HL-60/S4 treated with phorbol 12-myristate 13-acetate at 8.2 ng/mL for 4 days and 3 days (cell line): ENCODE measurements around the gene EML1.

Experiments used
- in situ Hi-C: fragments of 300-500 bp; cut with MboI; formaldehyde crosslinking; loops from 2 replicates; pipeline ENCODE4 v1.15.0; 2022; ENCODE audit warnings: low sequenced_read_pairs

EML1 gene

DNA sequence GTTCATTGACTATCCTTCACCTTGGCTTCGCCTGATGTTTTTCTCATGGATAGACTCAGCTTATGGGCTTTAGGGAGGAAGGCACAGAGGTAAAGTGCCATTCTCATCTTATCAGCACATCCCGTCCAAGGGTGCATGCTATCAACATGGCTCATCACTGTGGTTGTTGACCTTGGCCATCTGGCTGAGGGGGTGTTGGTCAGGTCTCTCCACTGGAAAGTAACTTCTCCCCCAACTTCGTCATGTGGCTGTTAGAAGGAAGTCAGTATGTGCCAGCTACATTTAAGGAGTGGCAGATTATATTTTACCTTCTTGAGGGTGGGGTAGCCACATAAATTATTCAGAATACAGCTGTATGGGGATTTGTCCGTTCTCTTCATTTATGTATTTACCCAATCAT lies 68.9 kb downstream of the EML1 start:
- in situ Hi-C loops, result no loop called here

- in situ Hi-C loops, result no loop called here
Measured at GRCh38 chr14:99863059-99863458, 69.8 kb downstream of the EML1 start.

DNA sequence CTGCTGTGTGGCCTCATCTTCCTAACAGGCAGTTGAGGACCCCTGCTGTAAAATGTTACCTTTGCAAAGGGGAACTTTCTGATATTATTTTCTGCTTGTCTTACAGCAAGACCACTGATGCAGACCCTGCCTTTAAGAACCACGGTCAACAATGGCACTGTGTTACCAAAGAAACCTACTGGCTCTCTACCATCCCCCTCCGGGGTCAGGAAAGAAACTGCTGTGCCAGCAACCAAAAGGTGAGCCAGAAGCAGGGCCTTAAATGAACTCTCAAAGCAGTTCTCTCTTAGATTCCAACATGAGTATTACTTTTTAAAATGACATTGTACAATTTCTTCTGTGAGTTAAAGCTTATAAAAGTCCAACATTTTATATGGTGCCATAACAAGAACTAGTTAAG lies 72.2 kb downstream of the EML1 start:
- in situ Hi-C loops, result no loop called here

DNA sequence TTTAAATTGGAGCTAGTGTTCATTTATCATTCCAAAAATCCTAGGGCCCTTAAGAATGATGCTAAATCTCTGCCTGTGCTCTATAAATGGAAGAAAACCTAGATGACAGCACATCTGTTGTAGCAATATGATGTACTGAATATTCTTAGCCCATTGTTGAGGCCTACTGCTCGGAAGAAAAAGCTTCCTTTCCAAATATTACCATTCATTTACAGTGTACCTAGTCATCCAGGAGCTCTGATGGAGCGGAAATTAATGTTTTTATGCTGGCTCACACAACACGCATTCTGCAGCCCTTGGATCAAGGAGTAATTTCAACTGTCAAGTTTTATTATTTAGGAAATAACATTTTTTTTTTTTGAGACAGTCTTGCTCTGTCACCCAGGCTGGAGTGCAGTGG lies 77.4 kb downstream of the EML1 start:
- in situ Hi-C loops, result no loop called here

GRCh38 chr14:99871771-99872170 lies 78.6 kb downstream of the EML1 start:
- in situ Hi-C loops, result no loop called here

GRCh38 chr14:99872786-99873440 lies 79.7 kb downstream of the EML1 start:
- in situ Hi-C loops, result no loop called here

DNA sequence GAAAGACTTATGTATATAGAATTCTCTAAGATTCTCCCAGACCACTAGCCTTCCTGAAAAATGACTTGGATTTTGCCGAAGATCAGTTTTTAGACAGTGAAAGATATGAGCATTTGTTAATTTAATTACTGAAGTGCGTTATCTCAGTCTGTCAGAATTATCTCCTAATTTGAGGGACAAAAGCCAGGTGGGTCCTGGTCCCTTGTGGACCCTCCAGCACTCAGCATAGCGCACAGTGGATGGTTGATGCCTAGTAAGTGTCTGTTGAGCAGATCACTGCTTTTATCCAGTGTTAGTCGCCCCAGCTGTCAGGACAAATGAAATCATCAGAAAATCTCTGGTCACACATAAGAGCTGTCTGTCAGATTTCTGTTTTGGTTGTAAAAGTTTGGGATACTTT lies 80.4 kb downstream of the EML1 start:
- in situ Hi-C loops, result no loop called here

DNA sequence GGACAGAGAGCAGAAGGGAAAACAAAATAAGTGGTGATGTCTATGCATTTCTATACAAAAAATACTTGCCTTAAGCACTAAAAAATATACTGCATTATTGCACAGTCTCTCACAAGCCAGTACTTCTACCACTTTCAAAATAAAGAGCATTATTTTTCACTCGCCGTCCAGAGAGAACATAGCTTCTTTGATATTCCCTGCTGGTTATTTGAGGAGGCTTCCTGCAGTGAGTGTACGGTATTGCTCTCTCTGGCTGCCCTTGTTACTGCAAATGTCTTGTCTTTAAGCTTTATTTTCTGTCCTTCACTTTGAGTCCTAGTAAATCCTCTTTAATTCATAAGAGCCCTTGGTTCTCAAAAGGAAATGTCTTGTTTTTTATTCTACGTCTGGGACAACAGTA lies 81.1 kb downstream of the EML1 start:
- in situ Hi-C loops, result no loop called here

- in situ Hi-C loops, result loop anchor here (25.0 kb wide), 1 partner anchor 363 kb away; no protein-coding TSS in a partner anchor
Measured at GRCh38 chr14:99875421-99875820, 82.2 kb downstream of the EML1 start.

DNA sequence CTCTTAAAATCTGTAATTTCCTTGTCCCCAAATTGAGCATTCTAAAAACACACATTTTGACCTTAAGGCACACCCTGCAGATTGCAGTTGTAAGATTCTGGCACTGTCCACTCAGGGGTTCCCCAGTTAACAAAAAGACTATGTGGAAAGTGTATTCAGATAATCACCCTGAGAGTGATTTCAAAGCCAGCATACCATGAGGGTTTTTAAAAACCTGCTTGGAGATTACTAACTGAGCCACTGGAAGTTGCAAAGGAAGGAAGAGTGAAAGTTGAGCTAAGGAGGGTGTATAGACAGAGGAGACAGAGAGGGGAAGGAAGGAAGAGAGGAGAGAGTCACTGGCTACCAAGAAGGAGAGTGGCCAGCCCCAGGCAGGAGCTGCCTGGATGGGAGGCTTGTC lies 82.6 kb downstream of the EML1 start:
- in situ Hi-C loops, result loop anchor here (25.0 kb wide), 1 partner anchor 364 kb away; no protein-coding TSS in a partner anchor

DNA sequence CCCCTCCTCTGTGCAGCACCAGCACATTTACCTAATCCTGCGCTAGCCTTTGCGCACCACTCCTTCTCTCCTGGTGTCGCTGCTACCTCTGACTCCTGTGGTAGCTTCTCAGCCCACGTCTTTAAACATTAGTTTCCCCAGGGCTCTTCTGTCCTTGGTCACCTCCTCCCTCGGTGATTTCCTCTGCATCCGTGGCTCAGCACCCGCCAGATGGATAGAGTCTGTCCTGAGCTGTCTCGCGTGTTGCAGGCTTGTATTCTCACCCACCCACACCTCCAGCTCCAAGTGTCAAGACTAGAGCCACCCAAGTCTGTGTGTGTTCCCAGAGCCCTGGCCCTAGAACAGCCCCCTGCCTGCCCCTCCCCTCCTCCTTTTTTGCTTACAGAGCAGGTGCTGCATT lies 83.2 kb downstream of the EML1 start:
- in situ Hi-C loops, result loop anchor here (25.0 kb wide), 1 partner anchor 364 kb away; no protein-coding TSS in a partner anchor

- in situ Hi-C loops, result loop anchor here (25.0 kb wide), 1 partner anchor 366 kb away; no protein-coding TSS in a partner anchor
Measured at GRCh38 chr14:99878563-99878962, 85.3 kb downstream of the EML1 start.

- in situ Hi-C loops, result loop anchor here (25.0 kb wide), 1 partner anchor 367 kb away; no protein-coding TSS in a partner anchor
Measured at GRCh38 chr14:99879401-99880295, 86.4 kb downstream of the EML1 start.

GRCh38 chr14:99880651-99881420 lies 87.6 kb downstream of the EML1 start:
- in situ Hi-C loops, result loop anchor here (25.0 kb wide), 1 partner anchor 369 kb away; no protein-coding TSS in a partner anchor

DNA sequence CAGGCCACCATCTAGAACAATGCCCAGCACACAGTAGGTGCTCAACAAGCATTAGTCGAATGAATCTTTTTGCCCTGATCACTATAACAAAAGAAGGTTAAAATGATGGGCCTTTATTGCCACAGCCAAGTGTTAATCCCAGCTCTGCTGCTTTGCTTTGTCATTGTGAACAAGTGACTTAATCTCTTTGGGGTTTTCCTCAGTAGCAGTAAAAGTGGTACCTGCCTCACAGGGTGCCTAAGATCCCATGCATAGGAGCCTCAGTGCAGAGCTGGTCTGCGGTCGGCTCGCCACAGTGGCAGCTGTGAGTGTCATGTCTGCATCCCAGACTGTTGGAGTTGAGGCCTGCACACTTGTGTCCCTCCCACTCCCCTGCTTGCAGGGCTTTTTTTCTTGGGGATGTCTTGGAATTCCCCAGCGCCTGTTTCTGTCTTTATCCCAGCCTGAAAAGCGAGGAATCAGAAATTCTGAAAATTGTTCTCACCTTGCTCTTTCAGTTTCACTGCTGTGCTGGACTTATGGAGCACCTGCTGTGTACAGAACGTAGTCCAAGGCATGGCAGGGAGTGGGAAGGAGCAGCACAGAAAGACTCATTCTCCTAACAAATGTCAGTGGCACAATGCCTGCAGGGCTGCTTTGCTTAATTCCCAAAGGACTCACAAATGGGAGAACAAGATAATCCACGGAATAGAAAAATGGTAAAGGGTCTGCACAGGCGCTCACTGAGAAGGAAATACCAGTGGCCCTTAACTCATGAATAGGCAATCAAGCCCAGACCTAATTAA lies 90.8 kb downstream of the EML1 start:
- in situ Hi-C loops, result loop anchor here (25.0 kb wide), 1 partner anchor 372 kb away; no protein-coding TSS in a partner anchor

DNA sequence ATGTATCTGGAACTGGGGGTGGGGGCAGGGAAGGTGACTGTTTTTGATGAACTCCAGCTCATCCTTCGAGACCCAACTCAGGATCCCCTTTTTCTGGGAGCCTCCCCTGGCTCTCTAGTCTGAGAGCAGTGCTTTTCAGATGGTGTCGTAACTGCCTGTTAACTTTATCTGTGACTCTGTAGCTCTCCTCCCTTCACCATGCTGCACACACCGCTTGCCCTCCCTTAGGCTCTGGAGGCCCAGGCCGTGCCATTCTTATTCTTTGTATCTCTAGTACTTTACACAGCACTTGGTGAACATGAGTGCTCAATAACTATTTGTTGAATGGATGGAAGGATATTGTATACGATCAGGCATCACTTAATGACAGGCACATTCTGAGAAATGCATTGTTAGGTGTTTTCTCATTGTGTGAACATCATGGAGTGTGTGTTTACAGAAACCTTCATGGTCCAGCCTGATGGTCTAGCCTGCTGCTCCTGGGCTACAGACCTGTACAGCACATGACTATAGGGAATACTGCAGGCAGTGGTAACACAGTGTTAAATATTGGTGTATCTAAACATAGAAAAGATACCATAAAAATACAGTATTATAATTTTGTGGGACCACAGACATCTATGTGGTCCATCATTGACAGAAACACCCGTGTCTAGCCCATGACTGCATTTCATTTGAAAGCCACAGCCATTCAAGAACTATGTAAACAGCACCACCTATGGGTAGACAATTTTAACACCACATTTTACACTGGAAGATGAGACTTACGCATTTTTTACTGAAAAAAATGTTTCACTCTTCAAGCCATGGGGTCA lies 91.8 kb downstream of the EML1 start:
- in situ Hi-C loops, result loop anchor here (25.0 kb wide), 1 partner anchor 373 kb away; no protein-coding TSS in a partner anchor

DNA sequence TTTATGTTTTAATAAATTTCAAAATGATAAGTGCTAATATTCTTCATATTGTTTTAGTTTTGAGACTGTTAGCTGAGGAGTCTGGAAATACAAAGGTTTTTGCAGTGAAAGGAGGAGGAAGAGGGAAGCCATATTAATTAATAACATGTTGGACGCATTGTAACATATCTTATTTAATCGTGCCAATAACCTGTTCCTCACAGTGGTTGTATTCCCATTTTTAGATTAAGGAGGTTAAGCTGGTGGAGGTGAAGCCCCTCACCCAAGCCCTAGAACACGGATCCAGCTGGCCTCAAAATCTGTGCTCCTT lies 92.4 kb downstream of the EML1 start:
- in situ Hi-C loops, result loop anchor here (25.0 kb wide), 1 partner anchor 373 kb away; no protein-coding TSS in a partner anchor

- in situ Hi-C loops, result loop anchor here (25.0 kb wide), 1 partner anchor 375 kb away; no protein-coding TSS in a partner anchor
Measured at GRCh38 chr14:99887407-99887806, 94.2 kb downstream of the EML1 start.

GRCh38 chr14:99888149-99888548 lies 94.9 kb downstream of the EML1 start:
- in situ Hi-C loops, result loop anchor here (25.0 kb wide), 1 partner anchor 376 kb away; no protein-coding TSS in a partner anchor
